HCT116 (cell line): ENCODE results near the gene PPM1A. TPM values are rescaled to one million over a fixed set of nuclear protein-coding genes. Genes with fewer than 3 reads are reported as not detected.

Source experiments
- ATAC-seq: fragments of 200-7000 bp; cut with Tn5 transposase; 2 replicates; pipeline ENCODE4 v1.9.1; 2020; ENCODE audit warnings: mild to moderate bottlenecking, moderate library complexity
- BruUV-seq: library from RNA; stranded (reverse); fragments of 400-500 nt; replicated peaks from 2 replicates; lab custom pipeline; 2021; lab: Mats Ljungman, UMichigan
- CTCF ChIA-PET: fragments of 300-600 bp; sonication (Branson Sonifier 250); formaldehyde crosslinking; loops from one replicate; lab custom pipeline; 2021; ENCODE audit warnings: antibody characterized with exemption; lab: Charles Lee
- POLR2A ChIA-PET: fragments of 300-600, 350-600 bp; sonication (Branson Sonifier 250); formaldehyde crosslinking; loops from one replicate; lab custom pipeline; 2021; ENCODE audit warnings: antibody characterized with exemption; lab: Charles Lee
- RAD21 ChIA-PET, 2 experiments: fragments of 300-600 bp; sonication (Branson Sonifier 250); formaldehyde crosslinking; loops; one replicate each; lab custom pipeline; 2023; ENCODE audit warnings: low total read pairs in 2 of 2; ENCODE audit not compliant: uncharacterized antibody in 2 of 2, unreplicated experiment in 2 of 2, low non-redundant PET in 1 of 2; lab: Charles Lee
- DNase-seq: peaks from one replicate; pipeline ENCODE4 v3.0.0-alpha.2; 2010; ENCODE audit warnings: low read depth, low spot score
- H2AFZ ChIP-seq: fragments of 200-600 bp; shearing (Covaris generic), sonication (generic); 2 replicates; pipeline ENCODE4 v1.6.1; 2017; ENCODE audit warnings: low read depth, mixed run types, mixed read lengths, antibody characterized with exemption, low read length; ENCODE audit not compliant: poor library complexity, severe bottlenecking
- H3K27ac ChIP-seq: 2 replicates; pipeline ENCODE4 v1.5.1; 2012; ENCODE audit warnings: low read depth, low read length
- H3K27me3 ChIP-seq: fragments of 200-600 bp; sonication (generic); 2 replicates; pipeline ENCODE4 v1.6.1; 2016; ENCODE audit warnings: mixed run types, low read length, mixed read lengths; ENCODE audit not compliant: insufficient read depth
- H3K36me3 ChIP-seq, 2 experiments: fragments of 200-500 bp in 1 of 2; fragments of 200-600 bp in 1 of 2; sonication (Bioruptor generic) in 1 of 2; sonication (generic) in 1 of 2; 2 replicates each; pipeline versions ENCODE4 v1.5.1 to v1.6.1; 2014 to 2016; ENCODE audit warnings: low read length in 2 of 2, inconsistent platforms in 1 of 2, mixed read lengths in 1 of 2, mixed run types in 1 of 2; ENCODE audit not compliant: insufficient read depth in 2 of 2, control insufficient read depth in 1 of 2
- H3K4me1 ChIP-seq, 2 experiments: fragments of 200-600 bp in 1 of 2; sonication (generic) in 1 of 2; 2 replicates each; pipeline versions ENCODE4 v1.5.1 to v1.6.1; 2012 to 2017; ENCODE audit warnings: low read length in 2 of 2, inconsistent platforms in 1 of 2, mild to moderate bottlenecking in 1 of 2, mixed read lengths in 1 of 2, mixed run types in 1 of 2, moderate library complexity in 1 of 2; ENCODE audit not compliant: insufficient read depth in 2 of 2, control insufficient read depth in 1 of 2
- H3K4me2 ChIP-seq: fragments of 200-600 bp; sonication (generic); 2 replicates; pipeline ENCODE4 v1.6.1; 2017; ENCODE audit warnings: mixed run types, low read length, mixed read lengths
- H3K4me3 ChIP-seq, 2 experiments: fragments of 200-600 bp in 1 of 2; sonication (generic) in 1 of 2; replicated peaks in 1 of 2; 2 replicates each; pipeline ENCODE4 v1.5.1; 2011 to 2016; ENCODE audit warnings: low read length in 2 of 2, control low read depth in 1 of 2, low read depth in 1 of 2, mild to moderate bottlenecking in 1 of 2, mixed read lengths in 1 of 2, mixed run types in 1 of 2
- H3K79me2 ChIP-seq: fragments of 200-600 bp; sonication (generic); 2 replicates; pipeline ENCODE4 v1.6.1; 2017; ENCODE audit warnings: mild to moderate bottlenecking, mixed run types, low read length, moderate library complexity, mixed read lengths; ENCODE audit not compliant: insufficient read depth
- H3K9ac ChIP-seq: fragments of 200-600 bp; sonication (generic); 2 replicates; pipeline ENCODE4 v1.6.1; 2016; ENCODE audit warnings: low read length, mixed read lengths
- H3K9me2 ChIP-seq: fragments of 200-600 bp; sonication (generic), shearing (Covaris generic); 2 replicates; pipeline ENCODE4 v1.6.1; 2017; ENCODE audit warnings: mixed run types, mild to moderate bottlenecking, moderate library complexity; ENCODE audit not compliant: insufficient read depth
- H3K9me3 ChIP-seq, 2 experiments: fragments of 200-500 bp in 1 of 2; fragments of 200-600 bp in 1 of 2; sonication (Bioruptor generic) in 1 of 2; sonication (generic) in 1 of 2; 2 replicates each; pipeline ENCODE4 v1.6.1; 2014 to 2017; ENCODE audit warnings: low read length in 2 of 2, mixed read lengths in 2 of 2, inconsistent platforms in 1 of 2, low read depth in 1 of 2, mild to moderate bottlenecking in 1 of 2, mixed run types in 1 of 2, moderate library complexity in 1 of 2; ENCODE audit not compliant: control insufficient read depth in 1 of 2, insufficient read depth in 1 of 2
- H4K20me1 ChIP-seq: fragments of 200-600 bp; sonication (generic), shearing (Covaris generic); 2 replicates; pipeline ENCODE4 v1.6.1; 2017; ENCODE audit warnings: mixed run types, mild to moderate bottlenecking, moderate library complexity; ENCODE audit not compliant: insufficient read depth
- CTCF ChIP-seq, 3 experiments: fragments of 200-600 bp in 1 of 3; sonication (generic) in 1 of 3; IDR thresholded peaks in 2 of 3; conservative IDR thresholded peaks in 1 of 3; 2 replicates each; pipeline ENCODE4 v1.5.1; 2012 to 2017; ENCODE audit warnings: low read depth in 2 of 3, low read length in 2 of 3, antibody characterized with exemption in 1 of 3, borderline replicate concordance in 1 of 3, control low read depth in 1 of 3, mild to moderate bottlenecking in 1 of 3, mixed read lengths in 1 of 3, mixed run types in 1 of 3, moderate library complexity in 1 of 3; ENCODE audit not compliant: insufficient read depth in 1 of 3
- EGR1 ChIP-seq: IDR thresholded peaks from 2 replicates; pipeline ENCODE4 v1.6.1; 2012; ENCODE audit warnings: low read depth
- JUND ChIP-seq: IDR thresholded peaks from 2 replicates; pipeline ENCODE4 v1.6.1; 2012
- POLR2A ChIP-seq: IDR thresholded peaks from 2 replicates; pipeline ENCODE4 v1.7.0; 2011; ENCODE audit warnings: borderline replicate concordance; ENCODE audit not compliant: insufficient read depth, insufficient read length; ENCODE audit errors: extremely low read depth
- POLR2AphosphoS5 ChIP-seq: IDR thresholded peaks from 2 replicates; pipeline ENCODE4 v1.6.1; 2011; ENCODE audit warnings: mild to moderate bottlenecking, low read depth, low read length, moderate library complexity
- REST ChIP-seq: IDR thresholded peaks from 2 replicates; pipeline ENCODE4 v1.6.1; 2012; ENCODE audit warnings: low read depth
- SIN3A ChIP-seq: IDR thresholded peaks from 2 replicates; pipeline ENCODE4 v1.6.1; 2012; ENCODE audit warnings: low read depth
- YY1 ChIP-seq: IDR thresholded peaks from 2 replicates; pipeline ENCODE4 v1.6.1; 2011; ENCODE audit warnings: low read length, low read depth, moderate library complexity, mild to moderate bottlenecking; ENCODE audit not compliant: insufficient replicate concordance; ENCODE audit errors: extremely low read depth
- intact Hi-C: fragments of 100-400 bp; cut with micrococcal nuclease; formaldehyde crosslinking; loops from 2 replicates; pipeline ENCODE4 v1.10.0; 2022
- total RNA-seq: library from RNA; stranded (reverse); gene quantifications from one replicate; pipeline ENCODE4 v1.2.1, GENCODE V29; 2021; ENCODE audit not compliant: unreplicated experiment
- TF ChIP-seq, protein P1 (sequence below): IDR thresholded peaks from 2 replicates; pipeline ENCODE4 v1.6.1; 2012

PPM1A gene
- total RNA-seq, 1 experiment from 2014 or later = 32.8 TPM

DNA sequence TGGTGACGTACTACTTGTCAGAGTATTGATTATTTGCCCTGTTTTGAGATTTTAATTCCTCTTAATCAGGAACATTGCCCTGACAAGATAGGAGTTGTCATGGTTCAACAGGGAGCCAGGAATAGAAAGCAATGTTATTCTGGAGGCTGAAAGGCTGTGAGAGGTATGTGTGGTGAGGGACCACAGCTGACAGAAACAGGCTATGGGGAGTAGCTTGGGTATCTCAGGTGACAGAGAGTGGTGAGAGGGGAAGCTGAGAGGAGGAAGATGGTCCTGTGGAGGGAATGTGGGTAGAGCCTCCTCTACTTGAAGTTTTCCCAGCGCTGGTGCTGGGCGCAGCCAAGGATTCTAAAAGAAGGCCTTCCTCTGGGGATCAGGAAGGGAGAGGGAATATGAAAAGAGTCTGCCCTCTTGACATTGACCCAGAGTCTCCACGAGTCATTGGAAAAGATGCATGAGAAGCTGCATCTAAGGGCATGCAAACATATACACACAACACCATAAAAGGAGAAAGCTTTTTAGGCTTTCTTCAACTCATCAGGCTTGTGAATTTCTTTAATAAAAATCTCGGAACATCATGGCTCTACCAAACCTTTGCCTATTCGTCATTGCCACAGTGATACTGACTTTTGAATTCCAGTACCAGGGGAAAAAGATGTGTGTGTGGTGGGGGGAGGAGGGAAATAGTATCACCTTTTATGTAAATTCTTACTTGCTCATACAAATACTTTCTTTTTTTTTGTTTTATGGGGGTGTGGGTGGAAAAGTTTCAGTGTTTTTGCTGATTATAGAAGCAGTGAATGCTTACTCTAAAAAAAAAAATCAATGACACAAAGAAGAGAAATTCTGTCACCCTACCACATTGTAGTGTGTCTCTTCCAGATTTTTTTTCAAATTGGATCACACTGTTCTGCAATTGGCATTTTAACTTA is 43.9 kb upstream of the PPM1A start:
- Histone ChIP-seq H2AFZ (no peak overlapping the region), H3K36me3 (no peaks in the 10 kb centered on the region), H3K4me3 (no peak overlapping the region), H3K9me3 (no peaks in the 10 kb centered on the region), H3K79me2 (no peaks in the 10 kb centered on the region), H3K27me3 (no peaks in the 10 kb centered on the region), H3K4me2 (no peak overlapping the region), H4K20me1 (no peaks in the 10 kb centered on the region), H3K27ac (no peak overlapping the region), H3K9me2 (no peaks in the 10 kb centered on the region), H3K9ac (no peak overlapping the region), H3K4me1 (no peaks in the 10 kb centered on the region)
- RAD21 ChIA-PET = no interaction called here
- DNase-seq (no peak), ATAC-seq (no peak)
- POLR2A ChIA-PET = no interaction called here
- TF ChIP-seq EGR1 (no peak), SIN3A (no peak), POLR2A (no peak)
- TF ChIP-seq, protein P1, sequence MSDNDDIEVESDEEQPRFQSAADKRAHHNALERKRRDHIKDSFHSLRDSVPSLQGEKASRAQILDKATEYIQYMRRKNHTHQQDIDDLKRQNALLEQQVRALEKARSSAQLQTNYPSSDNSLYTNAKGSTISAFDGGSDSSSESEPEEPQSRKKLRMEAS = no peak
- BruUV-seq = no TSS peak
- intact Hi-C loops = no loop called here
- CTCF ChIA-PET = no interaction called here

GRCh38 chr14:60206249-60206670 is 42.8 kb upstream of the PPM1A start:
- no TSS peak for BruUV-seq
- intact Hi-C loops = no loop called here

More at GRCh38 chr14:60206249-60206670, 42.8 kb upstream of the PPM1A start:
- Histone ChIP-seq H3K9me2 (no peaks in the 10 kb centered on the region), H3K4me2 (no peak overlapping the region), H3K79me2 (no peaks in the 10 kb centered on the region), H3K9ac (no peak overlapping the region), H3K4me1 (no peaks in the 10 kb centered on the region), H3K4me3 (no peak overlapping the region), H3K27me3 (no peaks in the 10 kb centered on the region), H2AFZ (no peak overlapping the region), H3K27ac (no peak overlapping the region), H4K20me1 (no peaks in the 10 kb centered on the region), H3K9me3 (no peaks in the 10 kb centered on the region), H3K36me3 (no peaks in the 10 kb centered on the region)
- no peak for DNase-seq
- ChIA-PET CTCF (no interaction called here), POLR2A (no interaction called here), RAD21 (no interaction called here)
- peak; percentile 38; the same call in 1 of the 2 replicates for ATAC-seq
- TF ChIP-seq POLR2A (no peak), REST (no peak), JUND (no peak), YY1 (no peak), POLR2AphosphoS5 (no peak), CTCF (IDR thresholded peaks at IDR 0.05 in 2 of 3, conservative IDR thresholded peaks at IDR 0.05 in 1 of 3; ENCODE audit: borderline replicate concordance in 1 of 3, insufficient read depth in 1 of 3, low read depth in 2 of 3, low read length in 2 of 3) (no peak)
